ENCODE measurements around the gene NR1D1.

GRCh38 chr17:40090237-40091119 lies 9.9 kb downstream of the NR1D1 start:
- TF ChIP-seq EP300 (IDR thresholded peaks at IDR 0.05), result no peak
- no peak for TF ChIP-seq CTCF (IDR thresholded peaks at IDR 0.05)

All from esophagus muscularis mucosa (tissue), 3 donors.